Stimulated activated CD4-positive, alpha-beta T cell treated with anti-CD3 and anti-CD28 coated beads, Interleukin-4, amount 100 ng/mL, for 1 hour (primary cell): ENCODE results near the gene ACOX1.
A peak's percentile ranks its signal among the peaks of the same experiment; 100 is the strongest.

ENCODE experiments used
- DNase-seq: peaks from one replicate; pipeline ENCODE4 v3.0.0-alpha.2; 2020

The ACOX1 gene

GRCh38 chr17:75978938-75979704, at the start of gene ACOX1, which contains the start of gene TEN1:
TSS of gene ACOX1 (minus strand) at chr17:75979166. CDS start at chr17:75979073, 93 bp downstream.
TSS of gene TEN1 (plus strand) at chr17:75979240. CDS start at chr17:75986193, 6,953 bp downstream.
- peak; percentile 97 for DNase-seq

GRCh38 chr17:76027159-76027839, 48.3 kb upstream of the ACOX1 start, which contains the start of gene EVPL:
TSS of gene EVPL (minus strand) at chr17:76027306. CDS start at chr17:76027198, 108 bp downstream.
- DNase-seq, result no peak

GRCh38 chr17:76026714-76027158, 47.8 kb upstream of the ACOX1 start:
- DNase-seq, result no peak

- DNase-seq, result no peak
Observed at GRCh38 chr17:76025294-76025693, 46.3 kb upstream of the ACOX1 start.

GRCh38 chr17:76024353-76024752, 45.4 kb upstream of the ACOX1 start:
- DNase-seq, result no peak

- no peak for DNase-seq
Observed at GRCh38 chr17:76023900-76024237, 44.9 kb upstream of the ACOX1 start.

- no peak for DNase-seq
Observed at GRCh38 chr17:76022973-76023899, 44.3 kb upstream of the ACOX1 start.

- DNase-seq, result no peak
Observed at GRCh38 chr17:76022285-76022684, 43.3 kb upstream of the ACOX1 start.

- no peak for DNase-seq
Observed at GRCh38 chr17:76019833-76020467, 41.0 kb upstream of the ACOX1 start.

GRCh38 chr17:76018801-76019200, 39.8 kb upstream of the ACOX1 start:
- no peak for DNase-seq

- no peak for DNase-seq
Observed at GRCh38 chr17:76018340-76018680, 39.3 kb upstream of the ACOX1 start.

- no peak for DNase-seq
Observed at GRCh38 chr17:76017481-76018339, 38.7 kb upstream of the ACOX1 start.

- DNase-seq, result no peak
Observed at GRCh38 chr17:76014925-76015261, 35.9 kb upstream of the ACOX1 start.

- DNase-seq, result peak; percentile 78
Observed at GRCh38 chr17:76014100-76014924, 35.3 kb upstream of the ACOX1 start.

- no peak for DNase-seq
Observed at GRCh38 chr17:76013377-76013932, 34.5 kb upstream of the ACOX1 start.

- no peak for DNase-seq
Observed at GRCh38 chr17:76011951-76012350, 33.0 kb upstream of the ACOX1 start.

GRCh38 chr17:76009969-76010661, 31.1 kb upstream of the ACOX1 start:
- DNase-seq, result no peak

- no peak for DNase-seq
Observed at GRCh38 chr17:76009447-76009846, 30.5 kb upstream of the ACOX1 start.

- no peak for DNase-seq
Observed at GRCh38 chr17:76008630-76009425, 29.9 kb upstream of the ACOX1 start.
